ENCODE results near the gene VPS13D. TPM values are rescaled to one million over a fixed set of nuclear protein-coding genes. Genes with fewer than 3 reads are reported as not detected.

Gene VPS13D
- total and polyA plus RNA-seq, 3 donors from 2014 or later: 51.9 to 125 (median 86.8) TPM

GRCh38 chr1:12203216-12204007, 26.4 kb upstream of the VPS13D start:
- no peak for DNase-seq
- TF ChIP-seq CTCF (IDR thresholded peaks at IDR 0.05) (no peak), POLR2A (IDR thresholded peaks at IDR 0.05) (no peak)
- Histone ChIP-seq H3K9me3 (no peaks in the 10 kb centered on the region), H3K27me3 (no peaks in the 10 kb centered on the region), H3K4me1 (no peaks in the 10 kb centered on the region), H3K36me3 (ENCODE audit: low read depth, missing control alignments) (no peaks in the 10 kb centered on the region), H3K4me3 (no peak overlapping the region), H3K27ac (no peak overlapping the region)
- intact Hi-C loops (cut with DNase I; ENCODE audit: low total_unique reads): no loop called here
- WGBS, 2 donors: 85 to 90% methylated on average over 20 of the region's 20 CpGs

GRCh38 chr1:12204140-12204539, 25.7 kb upstream of the VPS13D start:
- no peaks in the 10 kb centered on the region for H3K27me3 ChIP-seq
- no peaks in the 10 kb centered on the region for H3K36me3 ChIP-seq (ENCODE audit: low read depth, missing control alignments)
- no peaks in the 10 kb centered on the region for H3K4me1 ChIP-seq
- DNase-seq: no peak
- 77 to 92% methylated on average over 5 to 7 of the region's 7 CpGs for WGBS, 2 donors
- intact Hi-C loops (cut with DNase I; ENCODE audit: low total_unique reads): no loop called here
- H3K27ac ChIP-seq: no peak overlapping the region
- H3K9me3 ChIP-seq: no peaks in the 10 kb centered on the region
- TF ChIP-seq POLR2A (IDR thresholded peaks at IDR 0.05): no peak
- no peak for TF ChIP-seq CTCF (IDR thresholded peaks at IDR 0.05)
- H3K4me3 ChIP-seq: no peak overlapping the region

- H3K4me1 ChIP-seq: no peaks in the 10 kb centered on the region
- no peaks in the 10 kb centered on the region for H3K36me3 ChIP-seq (ENCODE audit: low read depth, missing control alignments)
- intact Hi-C loops (cut with DNase I; ENCODE audit: low total_unique reads): loop anchor here (5.0 kb wide), 1 partner anchor 78 kb away; no protein-coding TSS in a partner anchor
- H3K4me3 ChIP-seq: no peak overlapping the region
- WGBS, 2 donors: 91 to 93% methylated on average over 7 of the region's 7 CpGs
- H3K27me3 ChIP-seq: no peaks in the 10 kb centered on the region
- no peaks in the 10 kb centered on the region for H3K9me3 ChIP-seq
- no peak overlapping the region for H3K27ac ChIP-seq
- TF ChIP-seq CTCF (IDR thresholded peaks at IDR 0.05) (no peak), POLR2A (IDR thresholded peaks at IDR 0.05) (no peak)
- DNase-seq: no peak
Measured at GRCh38 chr1:12204754-12205658, 24.8 kb upstream of the VPS13D start.

DNA sequence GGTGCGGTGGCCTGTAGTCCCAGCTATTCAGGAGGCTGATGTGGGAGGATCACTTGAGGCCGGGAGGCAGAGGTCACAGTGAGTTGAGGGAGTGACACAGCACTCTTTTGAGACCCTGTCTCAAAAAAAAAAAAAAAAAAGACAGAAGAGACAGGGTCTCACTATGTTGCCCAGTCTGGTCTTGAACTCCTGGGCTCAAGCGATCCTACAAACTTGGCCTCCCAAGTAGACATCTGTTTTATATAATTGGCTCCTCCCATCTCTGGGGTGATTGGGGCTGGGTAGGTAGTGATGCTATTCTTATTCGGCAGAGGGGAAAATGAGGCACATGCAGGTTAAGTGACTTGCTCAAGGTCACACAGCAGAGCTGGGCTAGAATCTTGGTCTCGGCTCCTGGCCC, 23.6 kb upstream of the VPS13D start:
- 76 to 89% methylated on average over 5 of the region's 5 CpGs for WGBS, 2 donors
- no peak for TF ChIP-seq POLR2A (IDR thresholded peaks at IDR 0.05)
- TF ChIP-seq CTCF (IDR thresholded peaks at IDR 0.05): no peak
- intact Hi-C loops (cut with DNase I; ENCODE audit: low total_unique reads): loop anchor here (5.0 kb wide), 1 partner anchor 79 kb away; no protein-coding TSS in a partner anchor
- Histone ChIP-seq H3K4me3 (no peak overlapping the region), H3K9me3 (no peaks in the 10 kb centered on the region), H3K27me3 (no peaks in the 10 kb centered on the region), H3K27ac (no peak overlapping the region), H3K36me3 (ENCODE audit: low read depth, missing control alignments) (no peaks in the 10 kb centered on the region), H3K4me1 (no peaks in the 10 kb centered on the region)
- DNase-seq: no peak

All from testis (tissue), 3 donors.